Measurements from ENCODE around the gene LRRC75B. TPM values are rescaled to one million over a fixed set of nuclear protein-coding genes. Genes with fewer than 3 reads are reported as not detected.
A peak's percentile ranks its signal among the peaks of the same experiment; 100 is the strongest.

The LRRC75B gene
- total and polyA plus RNA-seq, 2 experiments from 2014 or later: 7.8 to 10.6 TPM

- H3K27me3 ChIP-seq (replicated peaks; ENCODE audit: insufficient read depth): no peaks in the 10 kb centered on the region
- H3K4me2 ChIP-seq (ENCODE audit: unreplicated experiment): peak overlapping the region; percentile 83
- DNase-seq: peak; percentile 49
- H3K9me3 ChIP-seq (ENCODE audit: low read depth): no peaks in the 10 kb centered on the region
- peaks cover 3% of the 10 kb centered on the region; the same call in 1 of the 2 replicates for H3K4me1 ChIP-seq (ENCODE audit: insufficient read depth)
- in situ Hi-C loops (cut with MboI): no loop called here
- H3K4me3 ChIP-seq: peak overlapping the region; percentile 76
- no peaks in the 10 kb centered on the region for H4K20me1 ChIP-seq (ENCODE audit: insufficient read depth)
- no peaks in the 10 kb centered on the region for H3F3A ChIP-seq (ENCODE audit: insufficient read depth)
- WGBS, 2 experiments (ENCODE audit: low coverage in 1 of 2, low lambda C conversion rate in 2 of 2, missing lambda C conversion rate in 2 of 2): 9 to 14% methylated on average over 16 to 30 of the region's 33 CpGs
- H3K9ac ChIP-seq: peak overlapping the region; percentile 85
- H3K9me2 ChIP-seq (ENCODE audit: insufficient read depth): no peaks in the 10 kb centered on the region
- TF ChIP-seq EZH2phosphoT487 (IDR thresholded peaks at IDR 0.05; ENCODE audit: insufficient read depth, low read depth): no peak
- no peak for TF ChIP-seq EZH2 (IDR thresholded peaks at IDR 0.05; ENCODE audit: insufficient read depth, poor library complexity, severe bottlenecking)
- no peak overlapping the region for H3K27ac ChIP-seq
- H2AFZ ChIP-seq: peak overlapping the region; percentile 80
- no peaks in the 10 kb centered on the region for H3K36me3 ChIP-seq (ENCODE audit: low read depth)
- H3K79me2 ChIP-seq (ENCODE audit: insufficient read depth): no peaks in the 10 kb centered on the region
Observed at GRCh38 chr22:24592058-24592850, 619 bp downstream of the LRRC75B start.

- Histone ChIP-seq H3K36me3 (ENCODE audit: low read depth) (no peaks in the 10 kb centered on the region), H3K79me2 (ENCODE audit: insufficient read depth) (no peaks in the 10 kb centered on the region), H3K9me2 (ENCODE audit: insufficient read depth) (no peaks in the 10 kb centered on the region), H3K9me3 (ENCODE audit: low read depth) (no peaks in the 10 kb centered on the region), H3K4me1 (ENCODE audit: insufficient read depth) (peaks cover 3% of the 10 kb centered on the region; the same call in 1 of the 2 replicates), H2AFZ (no peak overlapping the region), H3K9ac (no peak overlapping the region), H3K4me2 (ENCODE audit: unreplicated experiment) (no peak overlapping the region), H3F3A (ENCODE audit: insufficient read depth) (no peaks in the 10 kb centered on the region), H3K27me3 (replicated peaks; ENCODE audit: insufficient read depth) (no peaks in the 10 kb centered on the region), H4K20me1 (ENCODE audit: insufficient read depth) (no peaks in the 10 kb centered on the region), H3K4me3 (no peak overlapping the region), H3K27ac (no peak overlapping the region)
- 91 to 95% methylated on average over 6 of the region's 6 CpGs for WGBS, 2 experiments (ENCODE audit: low coverage in 1 of 2, low lambda C conversion rate in 2 of 2, missing lambda C conversion rate in 2 of 2)
- TF ChIP-seq EZH2 (IDR thresholded peaks at IDR 0.05; ENCODE audit: insufficient read depth, poor library complexity, severe bottlenecking) (no peak), EZH2phosphoT487 (IDR thresholded peaks at IDR 0.05; ENCODE audit: insufficient read depth, low read depth) (no peak)
- no peak for DNase-seq
- in situ Hi-C loops (cut with MboI): no loop called here
Observed at GRCh38 chr22:24591286-24591830, 1.5 kb downstream of the LRRC75B start.

GRCh38 chr22:24590596-24591173 is 2.2 kb downstream of the LRRC75B start:
- Histone ChIP-seq H3K9me2 (ENCODE audit: insufficient read depth) (no peaks in the 10 kb centered on the region), H3K36me3 (ENCODE audit: low read depth) (no peaks in the 10 kb centered on the region), H2AFZ (no peak overlapping the region), H3K4me3 (no peak overlapping the region), H3K4me2 (ENCODE audit: unreplicated experiment) (no peak overlapping the region), H3K4me1 (ENCODE audit: insufficient read depth) (peaks cover 3% of the 10 kb centered on the region; the same call in 1 of the 2 replicates), H3F3A (ENCODE audit: insufficient read depth) (no peaks in the 10 kb centered on the region), H3K27ac (no peak overlapping the region), H4K20me1 (ENCODE audit: insufficient read depth) (no peaks in the 10 kb centered on the region), H3K9ac (no peak overlapping the region), H3K27me3 (replicated peaks; ENCODE audit: insufficient read depth) (no peaks in the 10 kb centered on the region), H3K9me3 (ENCODE audit: low read depth) (no peaks in the 10 kb centered on the region), H3K79me2 (ENCODE audit: insufficient read depth) (no peaks in the 10 kb centered on the region)
- in situ Hi-C loops (cut with MboI): no loop called here
- TF ChIP-seq EZH2 (IDR thresholded peaks at IDR 0.05; ENCODE audit: insufficient read depth, poor library complexity, severe bottlenecking): no peak
- TF ChIP-seq EZH2phosphoT487 (IDR thresholded peaks at IDR 0.05; ENCODE audit: insufficient read depth, low read depth): no peak
- 96 to 98% methylated on average over 10 to 12 of the region's 12 CpGs for WGBS, 2 experiments (ENCODE audit: low coverage in 1 of 2, low lambda C conversion rate in 2 of 2, missing lambda C conversion rate in 2 of 2)
- DNase-seq: no peak

- Histone ChIP-seq H4K20me1 (ENCODE audit: insufficient read depth) (no peaks in the 10 kb centered on the region), H3K9ac (no peak overlapping the region), H3K36me3 (ENCODE audit: low read depth) (no peaks in the 10 kb centered on the region), H3K27ac (no peak overlapping the region), H3F3A (ENCODE audit: insufficient read depth) (no peaks in the 10 kb centered on the region), H3K9me2 (ENCODE audit: insufficient read depth) (no peaks in the 10 kb centered on the region), H3K9me3 (ENCODE audit: low read depth) (no peaks in the 10 kb centered on the region), H3K79me2 (ENCODE audit: insufficient read depth) (no peaks in the 10 kb centered on the region), H3K4me2 (ENCODE audit: unreplicated experiment) (no peak overlapping the region), H3K27me3 (replicated peaks; ENCODE audit: insufficient read depth) (no peaks in the 10 kb centered on the region), H3K4me1 (ENCODE audit: insufficient read depth) (peaks cover 3% of the 10 kb centered on the region; the same call in 1 of the 2 replicates), H3K4me3 (no peak overlapping the region), H2AFZ (no peak overlapping the region)
- 94 to 96% methylated on average over 5 to 6 of the region's 7 CpGs for WGBS, 2 experiments (ENCODE audit: low coverage in 1 of 2, low lambda C conversion rate in 2 of 2, missing lambda C conversion rate in 2 of 2)
- DNase-seq: no peak
- TF ChIP-seq EZH2 (IDR thresholded peaks at IDR 0.05; ENCODE audit: insufficient read depth, poor library complexity, severe bottlenecking): no peak
- no peak for TF ChIP-seq EZH2phosphoT487 (IDR thresholded peaks at IDR 0.05; ENCODE audit: insufficient read depth, low read depth)
- in situ Hi-C loops (cut with MboI): no loop called here
Observed at GRCh38 chr22:24589518-24590030, 3.3 kb downstream of the LRRC75B start.
